Measurements from ENCODE around the gene YDJC. TPM values are rescaled to one million over a fixed set of nuclear protein-coding genes. Genes with fewer than 3 reads are reported as not detected.

Gene YDJC
- total RNA-seq, 1 experiment from 2014 or later: 79.4 TPM

- H2AFZ ChIP-seq (ENCODE audit: low read length): no peak overlapping the region
- no peaks in the 10 kb centered on the region for H3K9me3 ChIP-seq (ENCODE audit: low read length)
- H3K4me3 ChIP-seq (ENCODE audit: low read length): no peak overlapping the region
- peaks cover 7% of the 10 kb centered on the region for H3K79me2 ChIP-seq (ENCODE audit: low read length)
- no peaks in the 10 kb centered on the region for H4K20me1 ChIP-seq (ENCODE audit: low read length)
- ChIA-PET CTCF (no interaction called here), POLR2A (ENCODE audit: unreplicated experiment) (no interaction called here)
- no peaks in the 10 kb centered on the region for H3K9me2 ChIP-seq (replicated peaks; ENCODE audit: low read length)
- BruUV-seq (replicated peaks): no TSS peak
- no peak overlapping the region for H3K27ac ChIP-seq (ENCODE audit: low read length)
- TF ChIP-seq EZH2 (IDR thresholded peaks at IDR 0.05; ENCODE audit: low read length, unreplicated experiment) (no peak), CTCF (conservative IDR thresholded peaks at IDR 0.05; ENCODE audit: low read depth, low read length) (no peak), EZH2phosphoT487 (IDR thresholded peaks at IDR 0.05; ENCODE audit: borderline replicate concordance, low read length) (no peak)
- no peaks in the 10 kb centered on the region for H3F3A ChIP-seq (ENCODE audit: low read length, unreplicated experiment)
- intact Hi-C loops (cut with micrococcal nuclease): no loop called here
- no peak overlapping the region for H3K4me2 ChIP-seq (ENCODE audit: low read length)
- ATAC-seq: no peak
- no peaks in the 10 kb centered on the region for H3K27me3 ChIP-seq (ENCODE audit: low read length)
- no peaks in the 10 kb centered on the region; the same call in 1 of the 2 replicates for H3K4me1 ChIP-seq (ENCODE audit: insufficient read depth, low read length)
- H3K9ac ChIP-seq (ENCODE audit: low read length): no peak overlapping the region
- no peaks in the 10 kb centered on the region for H3K36me3 ChIP-seq (ENCODE audit: low read depth, low read length)
- no peak for DNase-seq
Observed at GRCh38 chr22:21634081-21634480, 4.3 kb upstream of the YDJC start.

- Histone ChIP-seq H3K79me2 (ENCODE audit: low read length) (peaks cover 13% of the 10 kb centered on the region), H3K9me3 (ENCODE audit: low read length) (no peaks in the 10 kb centered on the region), H3K27me3 (ENCODE audit: low read length) (no peaks in the 10 kb centered on the region), H3K4me3 (ENCODE audit: low read length) (no peak overlapping the region), H3K27ac (ENCODE audit: low read length) (no peak overlapping the region), H3K9ac (ENCODE audit: low read length) (no peak overlapping the region), H3K9me2 (replicated peaks; ENCODE audit: low read length) (no peaks in the 10 kb centered on the region), H3K36me3 (ENCODE audit: low read depth, low read length) (no peaks in the 10 kb centered on the region), H3K4me1 (ENCODE audit: insufficient read depth, low read length) (peaks cover under 1% of the 10 kb centered on the region), H3K4me2 (ENCODE audit: low read length) (no peak overlapping the region), H2AFZ (ENCODE audit: low read length) (no peak overlapping the region), H4K20me1 (ENCODE audit: low read length) (no peaks in the 10 kb centered on the region), H3F3A (ENCODE audit: low read length, unreplicated experiment) (no peaks in the 10 kb centered on the region)
- CTCF ChIA-PET: no interaction called here
- DNase-seq (no peak), ATAC-seq (no peak)
- TF ChIP-seq CTCF (conservative IDR thresholded peaks at IDR 0.05; ENCODE audit: low read depth, low read length) (no peak), EZH2phosphoT487 (IDR thresholded peaks at IDR 0.05; ENCODE audit: borderline replicate concordance, low read length) (no peak), EZH2 (IDR thresholded peaks at IDR 0.05; ENCODE audit: low read length, unreplicated experiment) (no peak)
- POLR2A ChIA-PET (ENCODE audit: unreplicated experiment): no interaction called here
- BruUV-seq (replicated peaks): no TSS peak
- intact Hi-C loops (cut with micrococcal nuclease): no loop called here
Observed at GRCh38 chr22:21633481-21633880, 3.7 kb upstream of the YDJC start.

- Histone ChIP-seq H3K79me2 (ENCODE audit: low read length) (peaks cover 19% of the 10 kb centered on the region), H2AFZ (ENCODE audit: low read length) (no peak overlapping the region), H3K9ac (ENCODE audit: low read length) (no peak overlapping the region), H3K27me3 (ENCODE audit: low read length) (no peaks in the 10 kb centered on the region), H3K9me2 (replicated peaks; ENCODE audit: low read length) (no peaks in the 10 kb centered on the region), H3K36me3 (ENCODE audit: low read depth, low read length) (no peaks in the 10 kb centered on the region; the same call in 1 of the 2 replicates), H3K9me3 (ENCODE audit: low read length) (no peaks in the 10 kb centered on the region), H3F3A (ENCODE audit: low read length, unreplicated experiment) (no peaks in the 10 kb centered on the region), H3K27ac (ENCODE audit: low read length) (no peak overlapping the region), H4K20me1 (ENCODE audit: low read length) (no peaks in the 10 kb centered on the region), H3K4me3 (ENCODE audit: low read length) (no peak overlapping the region), H3K4me2 (ENCODE audit: low read length) (no peak overlapping the region), H3K4me1 (ENCODE audit: insufficient read depth, low read length) (peaks cover 6% of the 10 kb centered on the region)
- POLR2A ChIA-PET (ENCODE audit: unreplicated experiment): no interaction called here
- CTCF ChIA-PET: no interaction called here
- no peak for DNase-seq
- intact Hi-C loops (cut with micrococcal nuclease): no loop called here
- no TSS peak for BruUV-seq (replicated peaks)
- no peak for TF ChIP-seq EZH2 (IDR thresholded peaks at IDR 0.05; ENCODE audit: low read length, unreplicated experiment)
- no peak for TF ChIP-seq CTCF (conservative IDR thresholded peaks at IDR 0.05; ENCODE audit: low read depth, low read length)
- TF ChIP-seq EZH2phosphoT487 (IDR thresholded peaks at IDR 0.05; ENCODE audit: borderline replicate concordance, low read length): no peak
- no peak for ATAC-seq
Observed at GRCh38 chr22:21632931-21633330, 3.1 kb upstream of the YDJC start.
